ENCODE data around the gene C9orf153.
"Not testable (repeated sequence)": the region's sequence is repeated elsewhere in the genome, so short reads cannot be mapped to it uniquely, and the experiment has no call there.

The C9orf153 gene

GRCh38 chr9:86262492-86262891 lies 3.0 kb upstream of the C9orf153 start:
- DNase-seq = no peak

- no peak for DNase-seq
Observed at GRCh38 chr9:86257391-86257790, 2.1 kb downstream of the C9orf153 start.

DNA sequence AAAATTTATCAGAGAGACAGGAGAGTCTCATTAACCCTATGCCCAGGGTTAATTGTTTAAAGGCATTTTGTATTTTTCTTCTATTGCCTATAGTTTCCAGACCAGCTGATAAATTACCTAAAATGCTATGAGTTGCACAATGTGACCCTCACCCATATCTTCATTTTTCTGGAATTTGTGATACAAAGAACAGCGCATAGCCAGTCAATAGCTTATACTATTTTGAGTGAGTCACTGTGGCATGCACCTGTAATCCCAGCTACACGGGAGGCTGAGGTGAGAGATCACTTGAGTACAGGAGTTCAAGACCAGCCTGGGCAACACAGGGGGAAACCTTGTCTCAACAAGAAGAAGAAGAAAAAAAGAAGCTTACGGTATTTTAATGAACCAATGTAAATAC lies 2.8 kb downstream of the C9orf153 start:
- no peak for DNase-seq

- no peak for DNase-seq
Observed at GRCh38 chr9:86253577-86253976, 5.9 kb downstream of the C9orf153 start.

GRCh38 chr9:86252870-86253269 lies 6.6 kb downstream of the C9orf153 start:
- DNase-seq = no peak

DNA sequence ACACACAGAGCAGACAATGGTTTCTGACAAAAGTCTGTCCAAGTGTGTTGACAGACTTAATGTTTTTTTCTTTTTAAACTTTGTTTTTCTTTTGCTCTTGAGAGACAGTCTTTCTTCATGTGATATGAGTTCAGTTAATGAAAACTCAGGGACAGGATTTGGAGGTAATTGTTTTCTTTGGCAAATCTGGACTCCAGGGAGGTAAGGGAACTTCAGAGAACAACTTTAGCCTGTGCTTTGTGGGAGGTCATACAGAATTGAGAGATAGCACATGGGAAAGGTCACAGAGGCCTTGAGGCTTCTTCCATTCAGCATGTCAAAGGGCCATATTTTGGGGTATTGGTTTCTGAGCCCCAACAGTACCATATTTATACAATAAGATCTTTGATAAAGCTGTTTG lies 9.3 kb downstream of the C9orf153 start:
- no peak for DNase-seq

DNA sequence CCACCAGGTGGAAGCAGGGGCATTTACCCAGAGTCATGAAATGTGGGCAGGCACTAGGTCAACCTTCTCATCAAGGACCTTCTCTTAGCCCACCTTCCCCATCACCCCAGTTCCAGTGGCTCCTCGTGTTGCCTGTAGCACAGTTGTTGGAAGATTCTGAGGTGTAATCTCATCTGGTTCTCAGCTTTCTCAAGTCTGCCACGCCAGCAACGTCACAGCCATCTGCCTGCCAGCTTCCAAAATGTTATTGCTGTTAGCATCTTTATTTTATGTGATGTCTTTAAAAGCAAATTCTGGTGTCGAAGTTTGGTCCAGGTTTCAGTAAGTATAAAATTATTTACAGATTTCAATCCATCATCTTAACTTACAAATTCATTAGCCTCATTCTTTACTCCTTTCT lies 10.7 kb downstream of the C9orf153 start:
- no peak for DNase-seq

- DNase-seq = peak; percentile 5
Observed at GRCh38 chr9:86246752-86247161, 12.7 kb downstream of the C9orf153 start.

DNA sequence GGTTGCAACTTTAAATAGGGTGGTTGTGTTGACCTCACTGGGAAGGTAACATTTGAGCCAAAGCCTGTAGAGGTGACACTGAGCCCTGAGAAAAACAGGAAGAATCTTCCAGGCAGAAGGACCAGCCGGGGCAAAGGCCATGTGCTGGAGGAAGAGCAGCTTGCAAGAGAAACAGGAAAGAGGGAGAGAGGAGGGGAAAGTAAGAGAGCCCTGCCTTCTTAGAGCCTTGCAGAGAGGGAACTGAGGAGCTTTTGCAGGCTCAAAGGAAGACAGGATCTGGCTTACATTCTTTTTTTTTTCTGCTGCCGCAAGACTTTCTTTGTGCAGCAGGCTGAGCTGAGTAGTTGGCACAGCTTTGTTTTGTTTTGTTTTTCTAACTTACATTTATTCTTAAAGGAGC lies 17.4 kb downstream of the C9orf153 start:
- no peak for DNase-seq

- DNase-seq = no peak
Observed at GRCh38 chr9:86241216-86241615, 18.2 kb downstream of the C9orf153 start.

DNA sequence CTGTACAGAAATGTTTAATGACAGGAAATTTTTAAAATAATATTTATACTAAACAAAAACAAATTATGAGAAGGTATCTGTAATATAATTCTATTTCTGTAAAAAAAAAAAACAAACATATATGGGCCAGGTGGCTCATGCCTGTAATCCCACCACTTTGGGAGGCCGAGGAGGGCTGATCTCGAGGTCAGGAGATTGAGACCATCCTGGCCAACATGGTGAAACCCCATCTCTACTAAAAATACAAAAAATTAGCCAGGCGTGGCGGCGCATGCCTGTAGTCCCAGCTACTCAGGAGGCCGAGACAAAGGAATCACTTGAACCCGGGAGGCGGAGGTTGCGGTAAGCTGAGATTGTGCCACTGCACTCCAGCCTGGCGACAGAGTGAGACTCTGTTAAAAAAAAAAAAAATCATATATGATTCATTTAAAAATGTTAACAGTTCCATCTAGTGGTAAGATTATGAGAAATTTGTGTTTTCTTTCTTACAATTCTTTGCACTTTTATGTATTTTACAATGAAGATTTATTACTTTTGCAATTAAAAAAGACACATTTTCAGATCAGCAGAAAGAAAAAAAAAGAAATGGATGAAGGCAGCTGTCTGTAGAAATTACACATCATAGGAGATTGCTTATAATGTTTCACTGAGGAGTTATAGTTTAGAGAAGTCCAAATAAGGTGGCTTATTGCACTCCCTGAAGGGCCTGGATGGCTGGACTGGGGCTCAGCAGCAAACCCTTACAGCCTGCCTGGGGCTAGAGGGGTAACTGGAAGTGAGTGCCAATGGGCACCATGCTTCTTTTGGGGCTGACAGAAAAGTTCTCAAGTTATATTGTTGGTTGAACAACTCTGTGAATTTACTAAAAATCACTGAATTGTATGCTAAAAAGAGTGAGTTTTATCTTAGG lies 20.3 kb downstream of the C9orf153 start:
- no peak for DNase-seq

GRCh38 chr9:86230858-86231257 lies 28.6 kb downstream of the C9orf153 start:
- no peak for DNase-seq

DNA sequence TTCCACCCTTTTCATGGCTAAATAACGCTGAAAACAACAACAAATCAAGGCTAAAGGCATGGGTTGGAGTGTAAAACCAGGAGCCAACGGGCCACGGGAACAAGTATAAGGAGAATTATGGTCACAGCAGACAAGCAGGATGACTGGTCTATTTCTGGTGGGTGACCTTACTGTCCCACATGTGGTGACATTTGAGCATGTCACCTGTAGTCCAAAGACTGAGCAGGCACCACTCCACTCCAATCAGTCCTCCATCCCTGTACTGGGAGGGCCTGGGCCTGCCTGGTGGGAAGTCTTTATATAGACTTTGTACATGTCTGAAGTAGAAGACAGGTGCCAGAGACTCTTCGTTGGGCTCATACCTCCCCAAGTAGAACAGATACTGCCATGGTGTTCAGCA lies 36.8 kb downstream of the C9orf153 start:
- DNase-seq = no peak

- no peak for DNase-seq
Observed at GRCh38 chr9:86219606-86220005, 39.9 kb downstream of the C9orf153 start.

DNA sequence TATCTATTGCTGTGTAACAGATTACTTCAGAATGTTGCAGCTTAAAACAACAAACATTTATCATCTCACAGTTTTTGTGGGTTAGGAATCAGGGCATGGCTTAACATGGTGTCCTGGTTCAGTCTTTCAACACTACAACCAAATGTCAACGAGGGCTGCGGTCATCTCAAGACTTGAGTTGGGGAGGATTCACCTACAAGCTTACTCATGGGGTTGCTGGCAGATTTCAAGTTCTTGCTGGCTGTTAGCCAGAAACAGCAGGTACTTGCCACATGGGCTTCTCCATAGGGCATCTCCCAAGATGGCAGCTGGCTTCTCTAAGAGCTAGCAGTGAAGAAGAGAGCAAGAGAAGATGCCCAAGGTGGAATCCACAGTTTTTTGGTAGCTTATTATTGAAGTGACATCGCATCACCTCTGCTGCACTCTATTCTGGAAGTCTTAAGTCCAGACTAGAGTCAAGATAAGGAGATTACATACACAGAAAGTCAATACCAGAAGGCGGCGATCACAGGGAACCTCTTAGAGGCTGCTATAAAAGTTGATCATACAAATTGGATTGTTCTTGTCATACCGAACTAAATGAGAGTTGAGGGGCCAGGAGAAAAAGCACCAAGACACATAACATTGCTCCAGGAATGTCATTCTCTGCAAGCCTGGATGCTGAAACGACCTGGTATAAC lies 42.2 kb downstream of the C9orf153 start:
- no peak for DNase-seq

DNA sequence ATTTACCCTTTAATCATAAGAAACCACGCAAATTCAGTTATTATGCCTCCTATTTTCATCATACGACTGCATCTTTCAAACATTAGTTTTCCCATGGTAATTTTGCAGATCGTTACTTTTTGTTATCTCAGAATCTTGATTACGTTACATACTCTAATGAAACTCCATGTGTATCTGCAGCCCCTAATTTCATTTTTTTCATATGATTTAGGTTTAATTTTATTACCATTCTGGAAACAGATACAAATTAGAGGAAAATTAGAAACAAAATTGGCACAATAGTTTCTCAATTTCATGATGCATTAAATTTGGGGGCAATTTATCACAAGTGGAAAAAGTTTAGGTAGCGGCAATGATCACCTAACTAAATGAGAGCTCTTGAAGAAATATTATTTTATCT lies 52.3 kb downstream of the C9orf153 start:
- no peak for DNase-seq

DNA sequence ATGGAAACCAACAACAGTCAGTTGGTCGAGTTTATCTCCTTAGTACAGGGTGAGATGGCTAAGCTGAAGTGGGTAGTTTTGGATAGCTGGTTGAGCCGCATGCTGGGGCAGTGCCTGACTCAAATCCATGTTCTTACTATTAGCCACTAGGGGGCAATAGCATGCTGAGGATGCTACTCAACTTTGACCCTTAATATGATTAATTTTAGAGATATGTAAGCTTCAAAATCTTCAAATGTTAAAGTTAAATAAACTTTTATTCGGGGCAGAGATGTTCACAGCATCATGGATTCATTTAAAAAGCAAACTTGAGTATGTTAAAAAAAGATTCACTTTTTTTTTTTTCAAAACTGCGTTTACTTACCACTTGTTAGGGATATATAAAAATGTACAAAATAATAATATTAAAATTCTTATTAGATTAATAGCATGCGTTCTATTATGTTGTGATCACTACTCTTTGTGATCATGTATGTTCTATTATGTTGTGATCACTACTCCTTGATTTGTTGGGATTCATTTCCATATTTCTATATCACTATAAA lies 57.0 kb downstream of the C9orf153 start:
- DNase-seq = peak; percentile 53

GRCh38 chr9:86201474-86202337 lies 57.8 kb downstream of the C9orf153 start:
- DNase-seq = no peak

DNA sequence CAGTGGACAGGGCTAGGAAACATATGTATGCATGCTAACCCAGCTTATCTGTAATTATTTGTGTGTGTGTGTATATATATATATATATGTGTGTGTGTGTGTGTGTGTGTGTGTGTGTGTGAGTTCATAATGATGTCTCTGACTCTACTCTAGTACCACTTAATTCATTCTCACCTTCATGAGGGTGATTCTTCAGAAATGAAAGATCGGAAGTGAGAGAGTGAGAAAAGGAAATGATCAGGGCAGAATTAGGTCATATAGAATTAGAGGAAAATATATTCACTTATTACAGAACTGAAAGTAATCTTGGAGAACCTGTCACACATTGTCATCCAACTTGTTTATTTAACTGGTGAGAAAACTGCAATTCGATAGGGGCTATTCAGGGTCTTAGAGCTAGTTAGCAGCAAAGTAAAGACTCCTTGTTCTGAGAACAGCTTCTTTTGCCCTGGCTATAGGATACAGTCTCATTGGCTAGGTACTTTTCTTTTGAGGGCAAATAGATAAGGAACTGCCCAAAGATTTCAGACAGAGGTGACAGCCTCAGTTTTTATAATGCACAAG lies 58.8 kb downstream of the C9orf153 start:
- no peak for DNase-seq

DNA sequence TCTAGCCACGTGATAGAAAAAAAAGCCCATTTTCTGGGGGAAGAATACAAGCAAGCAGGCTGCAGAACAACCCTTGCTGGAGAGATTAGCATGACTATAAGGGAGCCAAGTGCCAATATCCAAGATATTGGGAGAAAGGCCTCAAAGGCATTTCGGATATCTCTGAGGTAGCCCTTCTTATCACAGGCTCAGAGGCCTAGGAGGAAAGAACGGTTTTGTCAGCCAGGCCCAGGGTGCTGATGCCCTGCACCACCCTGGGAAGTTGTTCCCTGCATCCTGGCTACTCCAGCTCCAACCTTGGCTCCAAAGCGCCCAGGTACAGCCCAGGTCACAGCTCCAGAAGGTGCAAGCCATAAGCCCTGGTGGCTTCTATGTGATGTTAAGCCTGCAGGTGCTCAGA lies 66.4 kb downstream of the C9orf153 start:
- DNase-seq = no peak

GRCh38 chr9:86190700-86191099 lies 68.8 kb downstream of the C9orf153 start:
- DNase-seq = not testable (repeated sequence)

GRCh38 chr9:86187121-86187520 lies 72.3 kb downstream of the C9orf153 start:
- DNase-seq = no peak

DNA sequence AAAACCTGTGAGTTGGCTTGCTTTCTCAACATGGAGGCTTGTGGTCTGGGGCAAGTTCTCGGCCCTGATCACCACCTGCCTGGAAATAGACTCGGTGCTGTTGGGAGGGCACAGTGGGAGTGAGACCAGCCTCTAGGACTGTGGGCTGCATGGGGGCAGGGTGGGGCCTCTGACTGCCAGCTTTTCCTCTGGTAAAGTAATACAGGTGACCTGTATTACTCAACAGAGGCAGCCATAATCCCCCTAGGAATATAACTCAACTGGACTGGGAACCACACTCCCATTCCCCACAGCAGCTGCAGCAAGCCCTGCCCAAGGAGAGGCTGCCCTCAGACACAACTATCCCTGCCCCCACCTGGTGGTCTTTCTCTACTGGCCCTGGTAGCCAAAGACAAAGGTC lies 72.8 kb downstream of the C9orf153 start:
- no peak for DNase-seq
